Measurements from ENCODE around the gene ATP2C2. TPM values are rescaled to one million over a fixed set of nuclear protein-coding genes. Genes with fewer than 3 reads are reported as not detected.
A peak's percentile ranks its signal among the peaks of the same experiment; 100 is the strongest.
"Not testable (repeated sequence)": the region's sequence is repeated elsewhere in the genome, so short reads cannot be mapped to it uniquely, and the experiment has no call there.

ATP2C2 gene
- total RNA-seq, 2 donors from 2014 or later, result 0.07 TPM; not detected in 1

DNA sequence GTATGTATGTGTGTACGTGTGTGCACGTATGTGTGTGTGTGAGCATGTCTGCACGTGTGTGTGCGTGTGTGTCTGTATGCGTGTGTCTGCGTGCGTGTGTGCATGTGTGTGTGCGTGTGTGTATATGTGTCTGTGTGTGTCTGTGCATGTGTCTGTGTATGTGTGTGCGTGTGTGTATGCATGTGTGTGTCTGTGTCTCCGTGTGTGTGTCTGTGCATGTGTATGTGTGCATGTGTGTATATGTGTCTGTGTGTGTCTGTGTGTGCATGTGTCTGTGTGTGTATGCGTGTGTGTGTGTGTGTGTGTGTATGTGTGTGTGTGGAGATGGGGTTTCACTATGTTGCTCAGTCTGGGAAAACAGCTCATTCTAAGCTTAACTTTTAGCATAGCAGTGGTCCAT lies 43.9 kb downstream of the ATP2C2 start:
- H3K36me3 Mint-ChIP-seq (ENCODE audit: insufficient read depth in 2 of 2), result no peaks in the 10 kb centered on the region
- DNase-seq, result no peak
- H3K4me1 Mint-ChIP-seq (ENCODE audit: low read depth), result no peaks in the 10 kb centered on the region
- peaks cover 8% of the 10 kb centered on the region for H3K27me3 Mint-ChIP-seq (ENCODE audit: low read depth)
- no peak overlapping the region for H3K4me3 Mint-ChIP-seq
- ATAC-seq (replicated peaks in 1 of 2), result no peak
- no peaks in the 10 kb centered on the region for H3K9me3 Mint-ChIP-seq
- no peak overlapping the region for H3K27ac Mint-ChIP-seq

DNA sequence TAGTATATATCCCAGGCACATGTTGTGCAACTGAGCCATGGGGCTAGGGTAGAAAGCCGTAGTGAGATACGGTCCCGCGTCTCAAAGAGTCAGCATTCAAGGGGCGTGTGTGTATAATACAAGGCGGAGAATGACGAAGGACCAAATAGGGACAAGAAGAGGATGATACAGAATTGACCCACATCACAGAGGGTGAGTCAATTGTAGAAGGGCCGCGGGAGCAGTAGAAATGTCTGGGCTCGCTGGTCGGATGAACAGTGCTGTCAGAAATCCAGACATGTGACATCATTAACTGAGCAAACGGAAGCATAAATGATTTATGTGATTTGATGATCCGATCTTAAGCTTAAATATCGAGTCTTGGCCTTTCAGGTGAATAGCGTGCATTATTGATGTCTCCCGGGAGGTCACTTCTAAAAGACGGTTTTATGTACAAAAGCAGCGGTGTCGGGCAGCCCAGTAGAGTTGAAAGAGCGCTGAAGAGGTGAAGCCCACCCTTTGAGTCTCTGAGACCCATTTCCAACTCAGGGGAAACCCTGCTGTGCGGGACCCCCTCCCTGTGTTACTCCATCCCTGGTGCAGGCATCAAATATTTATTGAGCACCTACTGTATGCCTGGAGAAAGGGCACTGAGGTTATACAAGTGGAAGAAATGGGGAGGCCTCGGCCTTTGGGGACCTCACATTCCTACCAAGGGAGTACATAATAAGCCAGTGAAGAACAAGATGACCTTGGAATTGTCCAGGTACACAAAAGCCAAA lies 45.1 kb downstream of the ATP2C2 start:
- no peaks in the 10 kb centered on the region for H3K4me1 Mint-ChIP-seq (ENCODE audit: low read depth)
- ATAC-seq (replicated peaks in 1 of 2), result no peak
- H3K27me3 Mint-ChIP-seq (ENCODE audit: low read depth), result peaks cover 7% of the 10 kb centered on the region
- H3K4me3 Mint-ChIP-seq, result no peak overlapping the region
- H3K36me3 Mint-ChIP-seq (ENCODE audit: insufficient read depth in 2 of 2), result no peaks in the 10 kb centered on the region
- no peak overlapping the region for H3K27ac Mint-ChIP-seq
- no peaks in the 10 kb centered on the region for H3K9me3 Mint-ChIP-seq
- no peak for DNase-seq

DNA sequence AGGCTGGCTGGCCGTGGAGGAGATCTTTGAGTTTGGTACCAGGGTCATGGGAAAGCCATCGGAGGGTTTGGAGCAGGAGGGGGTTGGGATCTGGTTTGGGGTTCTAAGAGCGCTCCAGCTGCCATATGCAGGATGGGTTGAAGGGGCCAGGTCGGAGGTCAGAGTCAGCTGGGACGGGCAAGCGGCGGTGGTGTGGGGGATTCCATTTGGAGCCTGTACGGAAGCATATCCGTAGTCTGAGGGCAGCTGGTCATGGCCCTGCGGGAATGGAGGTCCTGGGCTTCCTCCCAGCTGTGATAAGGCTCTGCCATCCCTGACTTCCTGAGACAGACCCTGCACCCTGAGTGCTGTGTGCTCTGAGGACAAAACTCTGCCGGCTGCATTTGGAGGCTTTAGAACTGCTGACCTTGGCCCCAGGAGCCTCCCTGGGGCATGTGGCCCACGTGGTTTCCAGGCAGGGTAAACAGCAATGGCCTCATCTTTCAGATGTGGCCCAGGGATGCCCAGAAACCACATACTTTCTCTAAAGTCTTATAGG lies 46.5 kb downstream of the ATP2C2 start:
- Mint-ChIP-seq H3K9me3 (no peaks in the 10 kb centered on the region), H3K4me3 (no peak overlapping the region), H3K27me3 (ENCODE audit: low read depth) (peaks cover 7% of the 10 kb centered on the region), H3K27ac (no peak overlapping the region), H3K36me3 (ENCODE audit: insufficient read depth in 2 of 2) (no peaks in the 10 kb centered on the region), H3K4me1 (ENCODE audit: low read depth) (no peaks in the 10 kb centered on the region)
- DNase-seq (no peak), ATAC-seq (replicated peaks in 1 of 2) (no peak)

DNA sequence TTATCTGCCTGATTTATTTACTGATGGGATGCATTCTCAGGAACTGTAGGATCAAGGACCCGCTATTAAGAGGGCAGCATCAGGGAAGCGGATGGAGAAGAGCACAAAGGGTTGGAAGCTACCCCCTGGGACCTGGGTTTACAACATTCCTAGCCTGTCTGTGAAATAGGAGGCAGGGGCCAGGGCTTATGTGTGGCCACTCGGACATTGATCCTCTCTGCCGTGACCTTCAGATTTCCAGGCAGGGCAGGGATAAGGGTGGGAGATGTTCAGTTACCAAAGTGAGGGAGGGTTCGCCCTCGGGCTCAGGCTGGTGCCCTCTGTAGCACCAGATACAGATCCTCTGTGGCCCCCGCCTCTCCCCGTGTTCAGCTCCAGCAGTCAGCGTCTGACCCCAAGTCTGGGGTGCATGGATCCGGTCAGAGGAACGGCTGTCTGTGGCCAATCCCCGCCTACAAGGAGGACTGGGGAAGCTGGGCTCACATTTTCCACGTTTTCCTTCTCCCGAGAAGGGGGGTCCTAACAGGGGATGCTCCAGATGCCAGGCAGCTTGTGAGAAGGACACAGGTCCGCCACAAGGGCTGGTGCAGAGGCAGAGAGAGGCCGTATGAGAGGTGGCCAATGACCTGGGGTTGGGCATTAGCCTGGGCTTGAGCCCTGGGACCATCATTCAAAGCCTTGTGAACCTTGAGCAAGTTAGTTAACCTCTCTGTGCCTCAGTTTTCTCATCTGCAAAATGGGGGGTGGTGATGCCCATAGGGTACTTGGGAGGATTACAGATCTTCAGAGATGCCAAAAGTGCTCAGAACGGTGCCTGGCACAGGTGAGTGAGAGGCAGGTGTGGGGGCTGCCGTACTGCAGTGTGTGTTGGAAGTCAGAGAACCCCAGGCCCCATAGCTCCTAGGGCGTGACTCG lies 48.3 kb downstream of the ATP2C2 start:
- Mint-ChIP-seq H3K27ac (no peak overlapping the region), H3K9me3 (no peaks in the 10 kb centered on the region), H3K4me3 (no peak overlapping the region), H3K4me1 (ENCODE audit: low read depth) (peaks cover 6% of the 10 kb centered on the region), H3K36me3 (ENCODE audit: insufficient read depth in 2 of 2) (no peaks in the 10 kb centered on the region), H3K27me3 (ENCODE audit: low read depth) (peaks cover 7% of the 10 kb centered on the region)
- ATAC-seq (replicated peaks in 1 of 2) (no peak), DNase-seq (no peak)

DNA sequence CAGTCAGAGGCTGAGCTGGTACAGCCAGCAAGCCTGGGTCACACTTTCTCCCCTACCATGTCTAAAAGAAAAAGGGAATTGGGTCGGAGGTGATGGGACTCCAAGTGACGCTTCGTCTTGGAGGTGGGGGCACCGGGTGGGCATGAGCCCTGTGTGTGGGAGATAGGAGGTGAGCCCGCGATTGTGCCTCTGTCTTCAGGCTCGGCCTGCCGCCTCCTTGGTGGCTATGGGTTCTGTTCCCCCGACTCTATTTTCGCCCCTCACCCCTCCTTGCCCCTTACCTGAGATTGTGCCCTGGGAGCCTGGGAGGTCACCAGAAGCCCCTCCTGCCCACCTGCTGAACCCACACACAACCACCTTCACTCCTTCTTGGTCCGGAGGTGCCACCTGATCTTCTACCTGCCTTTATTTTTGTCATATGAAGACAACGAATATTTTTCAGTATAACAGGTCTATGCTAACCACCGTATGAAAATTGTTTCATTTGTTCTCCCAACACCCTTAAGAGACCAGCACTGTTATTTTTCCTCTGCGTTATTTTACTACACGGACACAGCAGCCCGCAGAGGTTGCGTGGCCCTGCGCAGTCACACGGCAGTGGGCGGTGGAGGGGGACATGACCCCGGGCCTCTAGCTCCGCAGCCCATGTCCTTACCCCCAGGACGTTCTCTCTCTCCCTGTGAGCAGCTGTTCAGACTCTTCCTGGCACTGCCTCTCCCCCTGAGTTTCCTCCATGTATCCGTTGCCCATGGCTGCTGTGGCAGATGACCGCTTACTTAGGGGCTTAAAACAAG lies 49.9 kb downstream of the ATP2C2 start:
- Mint-ChIP-seq H3K27me3 (ENCODE audit: low read depth) (peaks cover 7% of the 10 kb centered on the region), H3K27ac (no peak overlapping the region), H3K9me3 (no peaks in the 10 kb centered on the region), H3K4me3 (no peak overlapping the region), H3K36me3 (ENCODE audit: insufficient read depth in 2 of 2) (no peaks in the 10 kb centered on the region), H3K4me1 (ENCODE audit: low read depth) (peaks cover 6% of the 10 kb centered on the region)
- DNase-seq (no peak), ATAC-seq (replicated peaks in 1 of 2) (no peak)

DNA sequence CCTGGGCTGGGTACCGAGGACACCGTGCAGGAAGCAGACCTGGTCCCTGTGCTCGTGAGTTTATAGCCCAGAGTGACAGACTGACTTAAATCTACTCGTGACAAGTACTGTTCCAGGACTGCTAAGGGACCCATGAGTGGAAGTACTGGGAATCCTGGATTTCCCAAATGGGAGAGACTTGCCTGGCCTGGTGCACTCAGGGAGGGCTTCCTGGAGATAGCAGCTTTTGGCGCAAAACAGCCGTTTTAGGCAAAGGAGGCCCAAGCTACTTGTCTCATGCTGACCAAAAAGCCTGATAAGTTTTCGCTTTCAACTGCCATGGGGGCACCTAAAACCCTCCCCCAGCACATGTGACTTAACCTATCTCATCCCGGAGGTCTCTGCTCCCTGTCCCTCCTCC lies 51.4 kb downstream of the ATP2C2 start:
- Mint-ChIP-seq H3K27ac (no peak overlapping the region), H3K4me1 (ENCODE audit: low read depth) (peaks cover 6% of the 10 kb centered on the region), H3K9me3 (no peaks in the 10 kb centered on the region), H3K4me3 (no peak overlapping the region), H3K27me3 (ENCODE audit: low read depth) (peaks cover 7% of the 10 kb centered on the region), H3K36me3 (ENCODE audit: insufficient read depth in 2 of 2) (no peaks in the 10 kb centered on the region)
- DNase-seq (no peak), ATAC-seq (replicated peaks in 1 of 2) (no peak)

DNA sequence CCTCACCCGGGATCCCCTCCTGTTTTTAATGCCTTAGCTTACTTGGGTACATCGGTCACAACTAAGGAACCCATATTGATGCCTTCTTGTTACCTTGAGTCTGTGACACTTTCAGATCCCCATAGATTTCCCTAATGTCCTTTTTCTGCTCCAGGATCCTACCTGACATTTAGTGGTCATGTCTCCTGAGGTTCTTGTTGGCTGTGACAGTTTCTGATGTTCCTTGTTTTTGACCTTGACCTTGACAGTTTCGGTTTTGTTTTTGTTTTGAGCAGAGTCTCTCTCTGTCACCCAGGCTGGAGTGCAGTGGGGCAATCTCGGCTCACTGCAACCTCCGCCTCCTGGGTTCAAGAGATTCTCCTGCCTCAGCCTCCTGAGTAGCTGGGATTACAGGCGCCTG lies 52.2 kb downstream of the ATP2C2 start:
- H3K4me1 Mint-ChIP-seq (ENCODE audit: low read depth), result not testable (repeated sequence)

DNA sequence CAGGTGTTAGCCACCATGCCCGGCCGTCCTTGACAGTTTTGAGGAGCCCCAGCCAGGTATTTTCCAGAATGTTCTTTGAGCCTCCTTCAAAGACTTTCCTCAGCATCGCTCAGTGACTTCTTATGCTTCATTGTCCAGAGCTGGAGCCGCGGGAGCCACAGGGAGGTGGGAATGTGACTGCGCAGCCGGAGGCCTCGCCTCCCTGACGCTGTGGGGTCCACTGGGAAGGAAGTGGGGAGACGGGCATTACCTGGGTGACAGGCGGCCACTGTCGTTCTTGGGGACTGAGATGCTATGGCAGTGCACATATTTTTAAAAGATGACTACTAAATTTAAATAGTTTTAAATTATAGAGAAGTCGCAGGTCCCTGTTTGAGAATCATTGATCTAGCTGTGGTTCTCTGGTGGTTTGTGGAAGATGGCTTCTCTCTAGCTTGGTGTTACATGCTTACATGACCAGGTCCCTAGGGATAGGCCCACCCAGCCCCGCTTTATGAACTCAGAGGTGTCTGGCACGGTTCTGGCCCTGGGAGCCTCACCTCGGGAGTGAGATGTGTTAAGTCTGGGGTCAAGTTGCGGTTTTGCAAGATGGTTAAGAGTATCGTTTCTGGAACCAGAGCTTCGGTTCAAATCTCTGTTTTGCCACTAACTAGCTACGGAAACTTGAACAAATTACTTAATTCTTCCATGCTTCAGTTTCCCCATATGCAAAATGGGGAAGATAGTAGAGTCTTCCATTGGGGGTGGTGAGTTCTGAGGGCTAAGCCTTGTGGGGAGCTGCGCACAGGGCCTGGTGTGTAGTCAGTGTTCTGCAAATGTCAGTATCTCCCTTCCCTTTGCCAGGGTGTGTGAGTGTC lies 53.0 kb downstream of the ATP2C2 start:
- H3K27me3 Mint-ChIP-seq (ENCODE audit: low read depth), result no peaks in the 10 kb centered on the region
- ATAC-seq (replicated peaks in 1 of 2) (no peak), DNase-seq (no peak)
- H3K4me3 Mint-ChIP-seq, result no peak overlapping the region
- H3K4me1 Mint-ChIP-seq (ENCODE audit: low read depth), result peaks cover 6% of the 10 kb centered on the region
- H3K9me3 Mint-ChIP-seq, result no peaks in the 10 kb centered on the region
- H3K27ac Mint-ChIP-seq, result no peak overlapping the region
- H3K36me3 Mint-ChIP-seq (ENCODE audit: insufficient read depth in 2 of 2), result no peaks in the 10 kb centered on the region

More for the DNA sequence above, 52.2 kb downstream of the ATP2C2 start:
- H3K27ac Mint-ChIP-seq; H3K9me3 Mint-ChIP-seq; H3K36me3 Mint-ChIP-seq (ENCODE audit: insufficient read depth in 2 of 2); H3K4me3 Mint-ChIP-seq; DNase-seq; H3K27me3 Mint-ChIP-seq (ENCODE audit: low read depth); ATAC-seq (replicated peaks in 1 of 2): not testable (repeated sequence)

DNA sequence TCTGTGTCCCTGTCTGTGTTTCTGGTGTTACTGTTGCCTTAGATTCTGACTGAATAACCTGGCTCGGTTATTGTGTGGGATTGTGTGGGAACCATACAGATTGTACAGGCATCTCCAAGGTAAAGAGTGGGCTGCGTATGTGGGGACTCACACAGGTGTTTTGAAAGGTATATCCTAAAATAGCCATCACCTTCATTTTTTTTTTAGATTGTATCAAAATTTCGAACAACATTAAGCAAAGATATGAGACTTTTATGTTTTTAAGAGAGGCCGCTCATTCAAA lies 53.5 kb downstream of the ATP2C2 start:
- DNase-seq, result no peak
- no peaks in the 10 kb centered on the region for H3K27me3 Mint-ChIP-seq (ENCODE audit: low read depth)
- H3K4me1 Mint-ChIP-seq (ENCODE audit: low read depth), result peaks cover 6% of the 10 kb centered on the region
- no peak overlapping the region for H3K27ac Mint-ChIP-seq
- H3K9me3 Mint-ChIP-seq, result no peaks in the 10 kb centered on the region
- no peaks in the 10 kb centered on the region for H3K36me3 Mint-ChIP-seq (ENCODE audit: insufficient read depth in 2 of 2)
- no peak overlapping the region for H3K4me3 Mint-ChIP-seq
- no peak for ATAC-seq (replicated peaks in 1 of 2)

DNA sequence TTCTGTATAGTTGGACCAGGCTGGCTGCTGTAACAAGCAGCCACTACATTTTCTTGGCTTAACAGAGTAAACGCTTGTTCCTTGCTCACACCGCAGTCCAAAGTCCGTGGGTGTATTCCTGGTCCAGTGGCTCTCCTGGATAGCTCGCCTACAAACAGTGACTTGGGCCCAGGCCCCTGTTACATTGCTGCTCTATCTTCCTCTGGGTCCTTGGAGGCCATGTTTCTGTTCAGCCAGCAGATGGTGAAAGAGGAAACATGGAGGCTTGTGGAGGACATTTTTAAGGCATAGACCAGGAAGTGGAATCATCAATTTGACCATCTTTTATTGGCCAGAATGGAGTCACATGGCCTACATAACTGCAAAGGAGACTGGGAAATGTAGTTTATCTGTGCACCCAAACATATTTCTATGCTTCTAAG lies 55.1 kb downstream of the ATP2C2 start:
- Mint-ChIP-seq H3K4me1 (ENCODE audit: low read depth) (peaks cover 6% of the 10 kb centered on the region), H3K9me3 (no peaks in the 10 kb centered on the region), H3K4me3 (no peak overlapping the region), H3K27ac (no peak overlapping the region), H3K36me3 (ENCODE audit: insufficient read depth in 2 of 2) (no peaks in the 10 kb centered on the region), H3K27me3 (ENCODE audit: low read depth) (no peaks in the 10 kb centered on the region)
- peak; percentile 47 to 52 for ATAC-seq (replicated peaks in 1 of 2)
- peak in 1 of 2 donors; percentile 1 for DNase-seq

DNA sequence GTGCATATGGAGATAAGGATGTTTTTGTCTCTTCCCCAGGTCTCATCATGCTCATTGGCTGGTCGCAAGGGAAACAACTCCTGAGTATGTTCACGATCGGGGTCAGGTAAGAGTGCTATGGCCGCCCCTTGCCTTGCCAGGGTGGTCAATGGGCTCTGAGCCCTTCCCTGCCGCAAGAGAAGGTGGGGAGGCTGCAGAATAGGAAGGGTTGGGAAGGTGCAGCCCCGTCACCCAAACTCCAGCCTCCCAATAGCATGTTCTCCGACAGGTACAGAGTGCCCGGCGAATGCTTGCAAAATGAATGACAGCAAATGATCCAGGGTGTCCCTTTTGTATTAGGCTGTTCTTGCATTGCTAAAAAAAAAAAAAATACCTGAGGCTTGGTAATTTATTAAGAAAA lies 57.4 kb downstream of the ATP2C2 start:
- Mint-ChIP-seq H3K4me1 (ENCODE audit: low read depth) (peaks cover under 1% of the 10 kb centered on the region), H3K9me3 (no peaks in the 10 kb centered on the region), H3K36me3 (ENCODE audit: insufficient read depth in 2 of 2) (no peaks in the 10 kb centered on the region), H3K4me3 (no peak overlapping the region), H3K27me3 (ENCODE audit: low read depth) (peaks cover 12% of the 10 kb centered on the region), H3K27ac (no peak overlapping the region)
- ATAC-seq (replicated peaks in 1 of 2), result no peak
- DNase-seq, result no peak

DNA sequence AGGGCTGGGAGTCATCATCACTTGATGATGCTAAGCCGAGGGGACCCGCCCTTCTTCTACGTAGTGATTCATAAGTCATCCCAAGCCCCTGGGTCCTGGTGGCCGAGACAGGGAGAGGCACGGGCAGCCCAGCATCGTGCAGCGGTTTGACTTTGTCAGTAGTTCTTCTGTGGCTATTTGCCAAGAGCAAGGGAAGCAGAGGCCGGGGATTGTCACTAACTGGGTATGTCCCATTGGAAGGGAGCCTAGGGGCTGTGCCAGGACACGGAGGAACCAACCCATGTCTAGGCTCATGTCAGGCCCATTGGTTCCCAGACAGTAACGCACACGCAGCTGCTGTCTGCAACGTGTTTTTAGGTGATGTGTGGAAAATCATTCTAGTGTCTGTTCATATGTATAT lies 58.5 kb downstream of the ATP2C2 start:
- Mint-ChIP-seq H3K27me3 (ENCODE audit: low read depth) (peaks cover 12% of the 10 kb centered on the region), H3K4me1 (ENCODE audit: low read depth) (no peaks in the 10 kb centered on the region), H3K27ac (no peak overlapping the region), H3K36me3 (ENCODE audit: insufficient read depth in 2 of 2) (no peaks in the 10 kb centered on the region), H3K4me3 (no peak overlapping the region), H3K9me3 (no peaks in the 10 kb centered on the region)
- ATAC-seq (replicated peaks in 1 of 2) (no peak), DNase-seq (no peak)
